PFSK-1 (cell line): Measurements from ENCODE around the gene LRRC4B.

Experiments
- FOXP2 ChIP-seq: optimal IDR thresholded peaks from 2 replicates; pipeline ENCODE3; 2011; ENCODE audit warnings: borderline replicate concordance, control low read depth, inconsistent platforms; ENCODE audit not compliant: insufficient read depth; ENCODE audit errors: extremely low read length, extremely low read depth
- POLR2AphosphoS5 ChIP-seq: IDR thresholded peaks from 2 replicates; pipeline ENCODE4 v1.6.1; 2012; ENCODE audit warnings: low read depth, mild to moderate bottlenecking, control low read depth, low read length, moderate library complexity
- REST ChIP-seq, 2 experiments: IDR thresholded peaks; 2 replicates each; pipeline versions ENCODE4 v1.6.1 to v1.8.0; 2011 to 2012; ENCODE audit warnings: low read depth in 2 of 2, low read length in 2 of 2, control low read depth in 1 of 2, inconsistent platforms in 1 of 2, mild to moderate bottlenecking in 1 of 2, moderate library complexity in 1 of 2; ENCODE audit not compliant: insufficient read depth in 1 of 2
- SIN3A ChIP-seq: IDR thresholded peaks from 2 replicates; pipeline ENCODE4 v1.6.1; 2012; ENCODE audit warnings: mild to moderate bottlenecking, low read length, moderate library complexity, borderline replicate concordance; ENCODE audit not compliant: insufficient read depth
- TAF1 ChIP-seq: IDR thresholded peaks from 2 replicates; pipeline ENCODE4 v1.6.1; 2012; ENCODE audit warnings: low read length, control low read depth, borderline replicate concordance; ENCODE audit not compliant: insufficient read depth

LRRC4B gene

GRCh38 chr19:50552540-50552939 lies 15.7 kb downstream of the LRRC4B start:
- TF ChIP-seq POLR2AphosphoS5, result no peak
- TF ChIP-seq FOXP2, result no peak
- no peak for TF ChIP-seq TAF1
- no peak for TF ChIP-seq SIN3A
- no peak for TF ChIP-seq REST (IDR thresholded peaks at IDR 0.05; ENCODE audit: insufficient read depth in 1 of 2, low read depth in 2 of 2, low read length in 2 of 2)

GRCh38 chr19:50551715-50552187 lies 16.5 kb downstream of the LRRC4B start:
- TF ChIP-seq SIN3A, result no peak
- TF ChIP-seq POLR2AphosphoS5, result no peak
- no peak for TF ChIP-seq TAF1
- no peak for TF ChIP-seq REST (IDR thresholded peaks at IDR 0.05; ENCODE audit: insufficient read depth in 1 of 2, low read depth in 2 of 2, low read length in 2 of 2)

GRCh38 chr19:50551034-50551714 lies 17.1 kb downstream of the LRRC4B start:
- TF ChIP-seq FOXP2 (no peak), TAF1 (no peak), SIN3A (no peak), POLR2AphosphoS5 (no peak), REST (IDR thresholded peaks at IDR 0.05; ENCODE audit: insufficient read depth in 1 of 2, low read depth in 2 of 2, low read length in 2 of 2) (no peak)

GRCh38 chr19:50550594-50550966 lies 17.7 kb downstream of the LRRC4B start:
- TF ChIP-seq FOXP2 (no peak), SIN3A (no peak), REST (IDR thresholded peaks at IDR 0.05; ENCODE audit: insufficient read depth in 1 of 2, low read depth in 2 of 2, low read length in 2 of 2) (no peak), POLR2AphosphoS5 (no peak), TAF1 (no peak)
